ENCODE results near the gene IGF1R.

The IGF1R gene

DNA sequence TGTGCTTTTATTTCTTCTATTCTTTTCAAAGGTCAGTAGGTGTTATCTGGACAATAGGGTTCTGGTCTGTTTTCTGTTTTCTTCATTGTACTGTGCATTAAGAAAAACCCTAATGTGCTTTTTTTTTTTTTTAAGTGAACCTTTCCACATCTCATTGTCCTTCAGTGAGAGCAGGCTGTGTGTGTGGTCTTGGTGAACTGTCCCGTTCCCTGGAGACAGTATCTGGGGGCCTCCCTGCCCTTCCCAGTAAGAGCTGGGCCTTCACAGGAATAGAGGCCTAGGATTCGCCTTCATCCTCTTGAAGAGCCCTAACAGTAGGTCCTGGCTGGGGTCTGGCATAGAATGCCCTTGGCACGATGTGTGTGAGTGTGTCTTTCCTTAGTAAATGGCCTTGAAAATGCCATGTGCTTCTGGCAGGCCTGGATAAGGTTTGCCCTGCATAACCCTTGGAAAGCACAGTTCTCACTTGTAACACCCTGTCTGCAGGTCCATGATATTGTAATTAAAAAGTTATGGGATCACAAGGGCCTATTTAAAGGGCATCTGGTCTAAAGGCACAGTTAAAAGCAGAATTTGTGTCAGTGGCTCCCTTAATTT lies 81.2 kb downstream of the IGF1R start:
- DNase-seq, result no peak

DNA sequence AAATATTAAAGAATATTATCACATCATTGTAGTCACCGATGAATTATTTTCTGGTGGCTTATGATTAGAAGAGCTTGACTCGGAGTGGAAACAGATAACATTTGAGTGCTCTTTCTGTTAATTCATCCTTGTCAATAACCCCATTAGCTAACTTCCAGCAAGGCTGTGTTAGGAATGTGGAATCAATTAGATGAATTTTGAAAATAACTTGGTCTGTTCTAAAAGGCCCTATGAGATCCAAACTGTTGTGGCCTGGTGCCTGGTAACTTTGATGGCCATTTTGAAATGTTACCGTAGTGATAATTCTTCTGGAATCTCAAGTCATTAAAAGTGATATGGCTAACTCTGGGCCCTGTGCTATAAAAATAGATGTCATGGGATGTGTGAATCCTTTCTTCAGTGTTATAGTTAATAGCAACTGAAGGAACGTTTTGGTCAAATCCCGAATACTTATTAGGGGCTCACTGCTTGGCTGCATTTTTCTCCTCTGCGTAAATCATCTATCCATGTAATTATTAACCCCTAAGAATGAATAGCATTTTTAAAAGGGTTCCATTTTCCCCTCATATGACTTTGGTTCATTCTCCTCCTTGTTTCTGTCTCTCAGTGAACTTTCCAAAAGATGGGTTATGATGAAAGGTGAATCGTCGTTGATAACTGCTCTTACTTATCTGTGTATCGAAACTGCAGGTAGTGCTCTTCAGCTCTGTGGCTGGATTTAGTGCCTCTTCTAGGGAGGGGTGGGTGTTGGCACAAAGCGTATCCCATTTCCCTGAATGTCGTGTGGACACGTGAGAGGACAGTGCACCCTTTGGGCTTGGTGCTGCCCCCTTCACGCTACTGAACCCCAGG lies 82.7 kb downstream of the IGF1R start:
- no peak for DNase-seq

DNA sequence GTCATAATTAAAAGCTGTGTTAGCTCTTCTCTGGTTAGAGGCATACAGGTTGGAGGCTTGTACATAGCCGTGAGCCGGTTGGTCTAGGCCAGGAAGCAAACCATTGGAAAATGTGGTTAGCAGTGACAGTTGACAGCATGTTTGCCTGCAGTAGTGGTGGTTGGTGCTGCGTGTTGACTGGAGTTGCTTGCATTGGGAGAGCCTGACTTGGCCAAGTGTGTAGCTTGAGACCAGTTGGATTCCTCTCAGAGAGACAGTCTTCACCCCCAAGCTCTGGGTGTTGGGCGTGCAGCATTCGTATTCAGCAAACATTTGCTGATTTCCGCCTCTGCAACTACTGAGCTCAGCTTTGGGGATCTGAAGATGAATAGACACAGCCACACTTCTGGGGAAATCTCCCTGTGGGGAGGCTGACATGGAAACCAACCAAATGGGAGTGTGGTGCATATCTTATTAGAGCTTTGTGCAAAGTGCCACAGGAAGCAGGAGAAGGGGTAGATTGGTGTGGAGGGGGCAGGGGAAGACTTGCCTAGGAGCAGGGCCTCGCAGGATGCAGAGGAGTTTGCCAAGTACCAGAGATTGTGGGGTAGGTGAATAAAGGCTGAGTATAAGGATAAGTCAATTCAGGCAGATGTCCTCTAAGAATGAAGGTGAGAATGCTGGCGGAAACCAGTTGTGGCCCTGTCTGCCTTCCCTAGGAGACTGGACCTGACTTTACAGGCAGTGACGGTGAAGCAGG lies 83.5 kb downstream of the IGF1R start:
- DNase-seq, result no peak

DNA sequence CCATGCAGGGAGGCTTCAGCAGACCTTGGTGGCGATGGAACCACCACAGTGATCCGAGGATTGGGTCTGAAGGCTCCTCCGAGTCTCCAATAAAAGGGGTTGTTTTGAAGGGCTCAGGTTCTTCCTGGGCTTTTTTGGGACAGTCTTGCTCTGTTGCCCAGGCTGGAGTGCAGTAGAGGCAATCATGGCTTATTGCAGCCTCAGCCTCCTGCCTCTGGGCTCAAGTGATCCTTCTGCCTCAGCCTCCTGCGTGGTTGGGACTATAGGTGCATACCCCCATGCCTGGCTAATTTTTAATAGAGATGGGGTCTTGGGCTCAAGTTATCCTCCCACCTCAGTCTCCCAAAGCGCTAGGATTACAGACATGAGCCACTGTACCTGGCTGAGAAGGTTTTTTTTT lies 84.8 kb downstream of the IGF1R start:
- DNase-seq, result no peak

DNA sequence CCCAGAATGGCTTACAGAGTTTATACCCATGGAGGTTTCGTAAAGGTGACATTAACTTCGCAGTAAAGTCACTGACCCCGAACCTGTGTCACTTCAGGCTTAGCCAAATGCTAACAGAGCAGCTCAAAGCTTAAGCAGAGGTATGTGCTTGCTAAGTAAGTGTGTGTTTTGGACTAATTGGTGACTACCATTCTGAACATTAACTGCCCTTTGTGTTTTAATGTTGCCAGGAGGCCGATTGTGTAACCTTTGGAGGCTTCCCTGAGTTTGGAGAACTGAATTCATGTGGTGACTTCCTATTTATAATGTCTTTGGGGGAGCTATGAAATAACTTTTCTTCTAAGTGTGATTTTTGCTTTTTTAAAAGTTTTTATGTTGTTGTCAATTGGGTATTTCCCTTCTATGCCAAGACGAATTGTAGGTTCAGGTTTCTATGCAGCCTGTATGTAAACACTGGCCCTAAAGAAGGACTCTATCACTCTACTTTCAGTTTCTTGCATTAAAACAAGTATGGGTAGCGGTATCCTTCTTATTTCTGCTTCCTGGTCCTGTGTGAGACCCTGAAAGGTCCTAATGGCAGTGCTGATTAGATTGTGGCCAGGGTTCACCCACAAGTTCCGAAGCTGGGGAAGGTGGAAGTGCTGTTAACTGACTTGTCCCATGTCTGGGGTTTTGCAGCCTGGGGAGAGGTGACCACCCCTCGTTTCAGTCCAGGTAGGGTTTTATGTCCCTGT lies 86.3 kb downstream of the IGF1R start:
- DNase-seq, result no peak

DNA sequence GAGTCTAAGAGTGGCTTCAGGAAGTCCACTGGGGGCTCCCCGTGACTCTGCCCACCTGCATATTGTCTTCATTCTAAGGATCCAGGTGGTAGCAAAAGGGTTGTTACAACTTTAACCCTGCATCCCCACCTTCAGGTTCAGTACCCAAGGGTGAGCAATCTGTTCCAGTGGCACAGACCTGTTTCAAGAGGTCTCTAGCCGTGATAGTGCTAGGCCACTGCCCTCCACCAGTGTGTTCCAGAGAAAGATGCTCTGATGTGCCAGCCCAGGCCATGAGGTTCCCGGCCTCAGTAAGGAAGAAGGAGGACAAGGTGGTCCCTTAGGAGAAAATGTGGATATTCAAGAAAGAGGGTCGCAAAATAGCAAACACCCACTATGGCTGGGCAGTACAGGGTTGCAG lies 87.0 kb downstream of the IGF1R start:
- DNase-seq, result no peak

DNA sequence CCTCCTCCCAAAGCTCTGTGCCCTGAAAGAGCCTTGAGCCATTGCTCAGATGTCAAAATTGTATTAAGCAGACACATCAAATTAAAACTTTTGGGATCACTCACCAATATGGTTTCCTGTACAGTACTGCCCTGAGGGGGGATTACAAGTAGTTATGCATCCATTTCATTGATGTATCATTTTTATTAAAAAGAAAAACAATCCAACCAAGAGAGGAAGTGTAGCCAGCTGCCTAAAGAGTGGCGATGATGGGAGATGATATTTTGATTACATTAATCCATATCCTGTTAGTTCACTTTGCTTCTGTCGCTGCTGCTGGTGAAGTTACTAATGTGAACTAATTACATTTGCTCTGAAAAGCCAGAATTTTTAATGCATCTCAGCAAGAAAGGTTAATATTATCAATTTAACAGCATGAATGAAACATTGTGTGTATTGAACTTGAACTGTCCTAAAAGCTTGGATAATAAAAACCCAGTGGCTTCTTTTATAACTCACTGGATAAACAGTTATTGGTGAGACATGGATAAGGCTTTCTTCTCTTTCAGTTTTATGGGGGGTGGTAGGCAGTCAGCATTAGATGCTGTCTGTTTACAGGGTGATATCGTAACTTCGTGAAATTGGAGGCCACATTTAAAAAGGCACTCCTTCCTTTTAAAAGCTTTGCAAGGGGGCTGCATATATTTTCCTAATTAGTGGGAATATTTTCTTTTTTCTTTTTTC lies 87.7 kb downstream of the IGF1R start:
- DNase-seq, result no peak

DNA sequence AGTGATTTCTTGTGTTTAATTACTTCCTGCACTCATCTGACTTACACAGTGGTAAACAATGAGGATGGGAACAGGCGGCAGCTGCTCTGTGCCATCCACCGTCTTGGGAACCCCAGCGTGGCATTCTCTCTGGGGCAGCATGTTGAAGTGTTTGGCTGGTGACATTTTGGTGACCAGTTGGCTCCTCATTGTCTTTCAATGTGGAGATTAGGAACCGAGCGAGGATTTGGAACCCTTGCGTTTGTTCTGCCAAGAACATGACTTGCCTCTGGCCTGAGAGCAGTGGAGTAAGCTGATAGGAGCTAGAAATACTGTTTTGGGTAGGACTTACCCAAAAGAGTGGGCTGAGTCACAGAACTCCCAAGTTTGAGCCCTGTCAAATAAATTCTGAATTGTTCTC lies 88.8 kb downstream of the IGF1R start:
- no peak for DNase-seq

DNA sequence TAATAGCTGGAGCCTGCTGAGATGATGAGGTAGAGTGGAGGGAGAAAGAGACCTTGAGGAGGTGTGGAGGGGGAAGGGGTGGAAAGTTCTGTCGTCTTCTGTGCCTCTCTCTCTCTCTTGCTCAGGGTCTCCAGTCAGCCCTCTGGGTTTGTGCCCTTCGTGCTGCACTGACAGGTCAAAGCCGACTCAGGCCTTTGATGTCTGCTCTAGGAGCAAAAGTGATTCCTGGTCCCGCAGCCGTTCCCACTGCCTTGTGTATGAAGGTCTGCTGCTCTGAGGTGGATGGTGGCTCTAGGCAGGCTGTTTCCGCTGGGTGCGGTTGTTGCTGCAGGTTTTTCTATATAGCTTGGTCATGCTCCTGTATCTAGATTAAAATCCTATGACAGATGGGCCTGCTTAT lies 89.4 kb downstream of the IGF1R start:
- DNase-seq, result no peak

DNA sequence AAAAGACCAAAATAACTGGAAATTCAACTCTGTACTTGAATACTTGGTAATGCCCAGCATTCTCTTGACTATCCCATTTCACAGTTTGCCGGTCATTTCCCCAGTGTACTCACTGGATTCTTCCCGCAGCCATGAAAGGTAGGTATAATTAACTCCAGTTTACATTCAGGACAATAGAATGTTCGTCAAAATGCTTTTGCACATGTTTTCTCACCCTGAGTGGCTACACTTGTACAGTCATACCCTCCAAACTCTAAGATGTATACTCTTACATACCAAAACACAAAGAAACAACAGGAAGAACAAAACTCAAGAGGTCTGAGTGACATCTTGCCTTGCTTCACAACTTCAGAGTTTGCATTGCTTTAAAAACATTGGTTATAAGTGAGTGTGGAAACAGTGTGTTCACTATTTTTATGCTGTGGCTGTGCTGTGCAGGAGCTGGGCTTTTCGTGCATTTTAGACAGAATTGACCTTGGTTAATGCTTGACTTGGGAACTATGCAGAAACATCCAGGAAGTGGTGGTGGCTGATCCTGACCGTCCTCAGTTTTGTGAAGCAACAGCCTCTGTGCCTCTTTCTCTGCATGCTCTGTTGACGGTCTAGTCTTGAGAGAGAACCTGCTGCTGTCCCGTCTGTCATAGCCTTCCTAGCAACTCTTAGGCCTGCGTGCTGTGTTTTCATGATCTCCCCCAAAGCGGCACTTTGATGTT lies 90.5 kb downstream of the IGF1R start:
- no peak for DNase-seq

DNA sequence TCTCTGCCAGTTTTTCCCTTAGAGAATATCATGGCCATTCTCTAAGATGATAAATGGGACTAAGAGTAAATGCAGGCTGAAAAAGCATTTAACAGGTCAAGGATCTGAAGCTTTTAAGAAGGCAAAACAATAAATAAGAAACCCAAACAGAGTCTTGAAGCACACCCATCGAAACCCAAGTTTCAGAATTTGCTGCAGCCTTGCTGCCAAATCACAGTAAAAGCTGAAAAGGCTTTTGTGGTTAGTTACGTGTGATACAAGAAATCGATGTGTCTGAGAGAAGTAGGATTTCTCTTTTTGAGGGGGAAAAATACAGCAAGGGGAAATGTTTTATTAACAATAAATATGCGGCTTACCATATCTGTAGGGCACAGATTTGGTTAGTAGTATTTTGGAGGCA lies 92.0 kb downstream of the IGF1R start:
- no peak for DNase-seq

DNA sequence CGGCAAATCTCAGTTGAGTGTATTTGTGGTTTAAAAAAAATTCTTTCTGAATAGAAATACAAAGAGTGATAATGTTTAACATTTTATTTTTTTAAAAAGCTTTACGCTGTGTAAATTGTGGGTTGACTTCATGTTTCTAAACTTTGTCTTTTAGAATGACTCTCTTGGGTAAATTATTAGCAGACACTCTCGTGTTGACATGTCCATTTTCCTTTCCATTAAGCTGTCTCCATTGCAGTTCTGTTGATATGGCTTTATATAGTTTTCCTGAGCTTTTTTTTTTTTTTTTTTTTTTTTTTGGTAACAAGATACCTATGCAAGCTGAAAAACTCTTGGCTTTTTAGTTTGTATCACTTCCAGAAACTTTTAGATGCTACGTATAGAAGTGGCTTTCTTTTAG lies 92.6 kb downstream of the IGF1R start:
- no peak for DNase-seq

DNA sequence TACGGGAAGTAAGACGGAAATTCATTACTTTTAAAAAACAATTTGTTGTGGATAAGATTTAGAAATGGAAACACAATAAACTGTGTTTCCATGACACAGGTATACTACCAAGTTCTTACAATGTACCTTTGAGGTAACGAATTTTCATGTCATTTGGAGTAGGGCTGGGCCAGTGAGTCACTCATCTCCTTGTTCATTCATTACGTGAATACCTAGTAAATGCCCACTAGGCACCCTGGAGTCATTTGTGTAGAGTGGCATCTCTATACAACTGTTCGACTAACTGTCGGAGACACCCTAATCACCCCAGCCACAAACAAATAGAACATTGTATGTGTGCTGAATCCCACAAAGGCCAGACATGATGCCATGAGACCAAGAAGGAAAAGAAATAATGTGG lies 94.8 kb downstream of the IGF1R start:
- no peak for DNase-seq

DNA sequence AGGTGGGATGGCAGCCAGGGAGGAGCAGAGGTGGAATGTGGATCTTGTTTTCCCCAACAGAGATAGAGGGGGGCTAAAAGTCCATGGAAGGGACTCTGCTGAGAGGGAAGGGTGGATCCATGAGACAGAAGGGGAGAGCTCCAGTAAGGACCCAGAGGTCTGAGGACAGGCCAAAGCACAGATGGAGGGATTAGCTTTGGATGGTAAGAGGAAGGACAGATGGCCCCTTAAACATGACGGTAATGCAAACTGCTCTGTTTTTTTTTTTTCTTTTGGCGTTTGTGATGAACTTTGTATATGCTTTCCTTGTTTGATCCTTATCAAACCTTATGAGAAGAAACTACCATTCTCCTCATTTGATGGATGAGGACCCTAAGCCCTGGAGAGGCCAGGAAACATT lies 96.2 kb downstream of the IGF1R start:
- DNase-seq, result no peak

DNA sequence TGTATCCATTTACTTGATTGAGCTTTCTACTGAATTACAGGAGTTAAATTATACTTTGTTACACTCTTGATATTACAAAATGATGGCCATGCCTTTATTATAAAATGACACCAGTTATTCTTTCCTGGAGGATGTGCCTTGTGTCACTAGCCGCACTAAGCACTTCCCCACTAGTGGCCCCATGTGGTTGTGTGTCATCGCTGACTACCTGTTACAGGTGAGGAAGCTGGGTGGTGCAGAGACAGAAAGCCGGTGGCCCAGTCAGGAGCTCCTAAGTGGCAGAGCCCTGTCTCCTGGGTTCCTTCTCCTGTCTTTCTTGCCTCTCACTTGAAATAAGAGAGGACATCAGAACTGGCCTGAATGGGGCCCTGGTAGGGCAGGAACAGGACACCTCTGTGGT lies 96.8 kb downstream of the IGF1R start:
- no peak for DNase-seq

DNA sequence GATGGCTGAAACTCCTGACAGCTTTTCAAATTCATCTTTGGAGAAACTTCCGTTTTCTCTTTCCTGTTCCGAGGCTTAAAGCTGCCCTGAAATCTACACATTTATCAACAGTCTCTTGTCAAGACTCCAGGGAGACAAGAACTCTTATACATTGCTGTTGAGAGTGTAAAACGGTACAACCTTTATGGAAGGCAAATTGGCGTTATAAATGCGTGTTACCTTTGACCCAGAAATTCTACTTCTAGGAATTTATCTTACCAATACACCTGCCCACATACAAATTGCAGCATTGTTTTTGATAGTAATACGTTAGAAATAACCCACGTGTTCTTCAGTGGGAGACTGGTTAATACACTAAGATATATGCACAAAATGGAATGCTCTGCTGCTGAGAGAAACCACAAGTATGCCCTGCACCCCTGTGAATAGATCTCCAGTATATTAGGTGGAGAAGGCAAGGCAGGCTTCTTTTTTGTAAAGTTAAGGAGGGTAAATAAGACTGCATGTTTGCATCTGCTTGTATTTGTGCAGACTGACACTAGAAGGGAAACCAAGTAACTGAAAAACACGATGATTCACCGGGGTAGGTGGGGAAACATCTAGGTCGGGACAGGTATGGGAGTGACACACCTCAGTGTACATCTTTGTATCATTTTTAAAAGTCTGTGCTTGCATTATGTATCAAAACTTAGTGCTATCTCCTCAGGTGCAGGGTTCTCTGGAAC lies 97.5 kb downstream of the IGF1R start:
- peak; percentile 67 for DNase-seq

DNA sequence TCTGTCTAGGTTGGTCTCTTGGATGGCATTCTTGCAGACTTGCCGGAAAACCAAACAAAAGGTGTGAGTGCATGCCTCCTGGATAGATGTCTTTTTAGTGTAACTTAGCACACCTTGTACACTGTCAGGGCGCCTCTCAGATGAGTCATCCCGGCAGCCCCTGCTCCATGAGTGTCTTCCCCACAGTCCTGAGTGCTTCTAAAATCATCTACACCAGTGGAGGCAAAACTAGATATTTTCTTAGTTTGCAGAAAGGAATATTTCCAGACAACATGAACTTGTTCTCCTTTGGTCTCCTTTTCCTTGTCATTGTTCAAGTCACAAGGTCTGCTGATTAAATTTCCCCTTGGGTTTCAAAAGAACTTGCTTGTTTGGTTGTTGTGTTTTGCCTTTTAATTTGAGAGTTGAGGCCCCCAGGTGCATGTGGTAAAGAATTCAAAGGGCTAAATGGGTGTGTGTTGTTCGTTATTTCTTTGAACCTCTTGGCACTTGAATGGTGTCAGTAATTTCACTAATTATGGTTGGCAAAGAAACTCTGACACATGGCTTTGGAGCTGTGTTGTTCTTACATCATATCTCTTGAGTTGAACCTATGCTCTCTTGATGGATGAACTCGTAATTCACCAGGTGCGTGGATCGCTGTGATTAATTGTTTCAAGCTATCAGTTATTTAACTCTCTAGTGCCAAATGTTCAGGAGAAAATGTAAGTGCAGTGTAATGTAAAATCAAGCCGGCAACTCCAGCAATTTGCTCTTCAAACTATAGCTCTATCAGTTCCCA lies 98.2 kb downstream of the IGF1R start:
- DNase-seq, result no peak

DNA sequence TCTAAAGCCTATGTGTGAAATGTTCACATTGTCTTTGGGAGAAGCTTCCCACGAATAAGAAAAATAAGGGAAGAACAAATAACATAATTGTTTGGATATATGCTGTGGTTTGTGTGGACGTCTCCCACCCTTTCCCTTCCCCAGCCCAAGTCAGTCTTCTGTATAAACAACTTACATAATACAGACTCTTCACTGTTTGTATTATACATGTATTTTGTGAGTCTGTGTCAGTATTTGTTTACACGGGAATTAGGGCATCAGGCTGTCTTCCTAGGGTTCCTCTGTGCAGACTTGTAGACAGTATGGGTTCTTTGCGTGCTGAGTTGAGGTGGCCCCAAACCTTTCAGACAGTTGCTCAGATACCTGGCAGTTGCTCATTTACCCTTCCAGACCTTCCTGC lies 103.4 kb downstream of the IGF1R start:
- DNase-seq, result no peak

DNA sequence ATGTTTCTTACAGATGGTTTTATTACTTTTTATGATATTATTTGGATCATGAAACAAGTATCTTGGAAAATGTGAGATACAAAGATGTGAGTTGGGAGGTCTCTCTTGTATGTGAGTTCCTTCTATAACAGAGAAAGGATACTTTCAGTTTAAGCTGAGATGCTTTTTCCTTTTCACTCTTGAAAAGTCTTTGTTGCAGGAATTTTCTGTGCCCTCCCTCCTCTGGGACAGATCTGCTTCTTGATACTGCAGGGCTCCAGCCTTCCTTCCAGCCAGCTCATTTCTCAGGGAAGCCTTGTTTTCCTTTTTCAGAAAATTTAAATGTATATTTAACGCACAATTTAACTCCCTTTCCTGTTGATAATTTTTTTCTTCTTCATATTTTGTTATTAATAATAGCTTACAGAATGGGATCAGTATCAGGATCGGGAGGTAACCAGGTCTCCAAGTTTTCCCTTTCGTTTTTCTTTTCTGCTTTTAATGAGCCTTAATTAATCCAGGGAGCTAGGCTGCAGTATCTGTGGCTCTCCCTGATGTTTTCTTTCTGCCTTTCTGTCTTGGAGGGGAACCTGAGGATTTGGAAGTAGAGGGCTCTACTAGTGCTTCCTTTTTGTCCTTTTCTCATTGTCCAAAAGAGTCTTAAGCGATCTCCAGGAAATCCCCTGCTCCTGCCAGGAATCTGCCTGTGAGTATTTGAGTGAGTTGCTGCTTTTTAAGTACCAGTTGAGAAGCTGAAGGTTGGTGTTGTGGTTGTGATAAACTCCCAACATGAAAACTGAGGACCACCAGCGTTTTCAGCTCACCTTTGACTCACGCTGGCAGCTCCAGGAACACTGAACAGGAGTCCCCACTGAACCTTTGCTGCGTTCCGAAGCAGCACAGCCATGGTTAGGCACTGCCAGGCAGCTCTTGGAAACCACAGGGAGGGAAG lies 105.7 kb downstream of the IGF1R start:
- DNase-seq, result no peak
